RWPE2 (cell line): ENCODE measurements around the gene PHACTR4.
"Not testable (repeated sequence)": the region's sequence is repeated elsewhere in the genome, so short reads cannot be mapped to it uniquely, and the experiment has no call there.

Source experiments
- ATAC-seq: fragments of 200-7000 bp; cut with Tn5 transposase; 3 replicates; pipeline ENCODE4 v1.9.1; 2021; ENCODE audit warnings: low read depth
- DNase-seq: peaks from one replicate; pipeline ENCODE4 v3.0.0-alpha.2; 2020; ENCODE audit warnings: low spot score
- H3K27ac ChIP-seq: fragments of 450-650 bp; 2 replicates; pipeline ENCODE4 v1.5.1; 2017; ENCODE audit warnings: mild to moderate bottlenecking; ENCODE audit not compliant: poor library complexity, severe bottlenecking
- H3K27me3 ChIP-seq: fragments of 250-450 bp; sonication (Bioruptor Pico); 2 replicates; pipeline ENCODE4 v1.5.1; 2021; ENCODE audit warnings: mild to moderate bottlenecking, moderate library complexity; ENCODE audit not compliant: insufficient read depth, poor library complexity, severe bottlenecking
- H3K36me3 ChIP-seq: fragments of 250-450 bp; sonication (Bioruptor Pico); 2 replicates; pipeline ENCODE4 v1.5.1; 2020; ENCODE audit warnings: low read depth, mild to moderate bottlenecking, moderate library complexity
- H3K4me1 ChIP-seq: fragments of 250-450 bp; sonication (Bioruptor Pico); 2 replicates; pipeline ENCODE4 v1.5.1; 2021; ENCODE audit warnings: mild to moderate bottlenecking, moderate library complexity; ENCODE audit not compliant: insufficient read depth, poor library complexity, severe bottlenecking
- H3K4me3 ChIP-seq: fragments of 250-450 bp; sonication (Bioruptor Pico); 2 replicates; pipeline ENCODE4 v1.5.1; 2021; ENCODE audit warnings: mild to moderate bottlenecking, moderate library complexity; ENCODE audit not compliant: severe bottlenecking
- H3K9me3 ChIP-seq: fragments of 250-450 bp; sonication (Bioruptor Pico); 2 replicates; pipeline ENCODE4 v1.5.1; 2021; ENCODE audit warnings: mild to moderate bottlenecking, moderate library complexity; ENCODE audit not compliant: severe bottlenecking
- CTCF ChIP-seq: fragments of 450-650 bp; IDR thresholded peaks from one replicate; pipeline ENCODE4 v1.5.1; 2017; ENCODE audit warnings: mild to moderate bottlenecking, moderate library complexity; ENCODE audit not compliant: poor library complexity, severe bottlenecking

Gene PHACTR4

GRCh38 chr1:28380394-28380793 lies 10.9 kb downstream of the PHACTR4 start:
- H3K27me3 ChIP-seq, result no peaks in the 10 kb centered on the region
- no peak overlapping the region for H3K27ac ChIP-seq
- no peaks in the 10 kb centered on the region for H3K4me1 ChIP-seq
- no peak overlapping the region for H3K4me3 ChIP-seq
- DNase-seq (no peak), ATAC-seq (no peak)
- no peaks in the 10 kb centered on the region for H3K9me3 ChIP-seq
- TF ChIP-seq CTCF, result no peak
- H3K36me3 ChIP-seq, result peaks cover 6% of the 10 kb centered on the region

GRCh38 chr1:28383785-28384184 lies 14.2 kb downstream of the PHACTR4 start:
- not testable (repeated sequence) for H3K4me3 ChIP-seq, H3K27ac ChIP-seq, DNase-seq, H3K27me3 ChIP-seq, ATAC-seq, H3K36me3 ChIP-seq, H3K9me3 ChIP-seq, H3K4me1 ChIP-seq

- Histone ChIP-seq H3K4me3 (no peak overlapping the region), H3K27me3 (no peaks in the 10 kb centered on the region), H3K27ac (peak overlapping the region; percentile 69), H3K36me3 (peaks cover 20% of the 10 kb centered on the region), H3K9me3 (no peaks in the 10 kb centered on the region), H3K4me1 (peaks cover 10% of the 10 kb centered on the region)
- DNase-seq (no peak), ATAC-seq (peak; percentile 98)
- no peak for TF ChIP-seq CTCF
Observed at GRCh38 chr1:28392027-28392652, 22.6 kb downstream of the PHACTR4 start.

GRCh38 chr1:28394136-28394535 lies 24.6 kb downstream of the PHACTR4 start:
- no peak for ATAC-seq
- no peak overlapping the region for H3K4me3 ChIP-seq

GRCh38 chr1:28395181-28395580 lies 25.6 kb downstream of the PHACTR4 start:
- Histone ChIP-seq H3K27me3 (no peaks in the 10 kb centered on the region), H3K9me3 (no peaks in the 10 kb centered on the region), H3K4me3 (no peak overlapping the region), H3K27ac (no peak overlapping the region), H3K36me3 (peaks cover 33% of the 10 kb centered on the region), H3K4me1 (peaks cover 10% of the 10 kb centered on the region)
- DNase-seq (no peak), ATAC-seq (no peak)
- TF ChIP-seq CTCF, result no peak

More at GRCh38 chr1:28394136-28394535, 24.6 kb downstream of the PHACTR4 start:
- no peak overlapping the region for H3K27ac ChIP-seq
- H3K4me1 ChIP-seq, result peaks cover 10% of the 10 kb centered on the region
- DNase-seq, result no peak
- peaks cover 33% of the 10 kb centered on the region for H3K36me3 ChIP-seq
- TF ChIP-seq CTCF, result no peak
- no peaks in the 10 kb centered on the region for H3K9me3 ChIP-seq
- no peaks in the 10 kb centered on the region for H3K27me3 ChIP-seq
